CD14-positive monocyte (primary cell): ENCODE data around the gene ALS2CL. TPM values are rescaled to one million over a fixed set of nuclear protein-coding genes. Genes with fewer than 3 reads are reported as not detected.

ENCODE experiments used
- DNase-seq, 3 donors: peaks; one replicate each; pipeline ENCODE4 v3.0.0-alpha.2; 2011 to 2022
- H2AFZ ChIP-seq: 2 replicates; pipeline ENCODE4 v1.6.0; 2012; ENCODE audit warnings: mild to moderate bottlenecking, low read depth, low read length, inconsistent platforms; ENCODE audit not compliant: insufficient read depth, poor library complexity, severe bottlenecking
- H3K27ac ChIP-seq, 2 donors: 1 replicate in 1 of 2; 2 replicates in 1 of 2; pipeline ENCODE4 v1.5.1; 2012 to 2013; ENCODE audit warnings: low read length in 2 of 2, control low read depth in 1 of 2, inconsistent platforms in 1 of 2, low read depth in 1 of 2, mild to moderate bottlenecking in 1 of 2
- H3K27me3 ChIP-seq, 2 donors: one replicate each; pipeline versions ENCODE4 v1.6.0 to v1.6.1; 2011 to 2013; ENCODE audit warnings: low read length in 2 of 2; ENCODE audit not compliant: control insufficient read depth in 2 of 2, insufficient read depth in 2 of 2
- H3K36me3 ChIP-seq, 2 donors: replicated peaks in 1 of 2; 1 replicate in 1 of 2; 2 replicates in 1 of 2; pipeline versions ENCODE4 v1.5.1 to v1.6.1; 2012 to 2013; ENCODE audit warnings: low read length in 2 of 2, control low read depth in 1 of 2, inconsistent platforms in 1 of 2, mild to moderate bottlenecking in 1 of 2; ENCODE audit not compliant: insufficient read depth in 2 of 2, control insufficient read depth in 1 of 2
- H3K4me1 ChIP-seq, 2 donors: 1 replicate in 1 of 2; 2 replicates in 1 of 2; pipeline versions ENCODE4 v1.5.1 to v1.6.1; 2012 to 2013; ENCODE audit warnings: low read length in 2 of 2, control low read depth in 1 of 2, inconsistent platforms in 1 of 2, mild to moderate bottlenecking in 1 of 2, moderate library complexity in 1 of 2; ENCODE audit not compliant: insufficient read depth in 2 of 2, control insufficient read depth in 1 of 2
- H3K4me2 ChIP-seq: replicated peaks from 2 replicates; pipeline ENCODE3; 2012; ENCODE audit warnings: low read length, moderate library complexity, mild to moderate bottlenecking; ENCODE audit not compliant: poor library complexity, severe bottlenecking; ENCODE audit errors: extremely low read depth
- H3K4me3 ChIP-seq, 3 experiments: fragments of 200-600 bp in 1 of 3; sonication (generic) in 1 of 3; replicated peaks in 1 of 3; 1 replicate in 2 of 3; 2 replicates in 1 of 3; pipeline ENCODE4 v1.5.1; 2011 to 2013; ENCODE audit warnings: low read length in 3 of 3, mild to moderate bottlenecking in 3 of 3, control low read depth in 2 of 3, low read depth in 2 of 3, inconsistent platforms in 1 of 3, moderate library complexity in 1 of 3
- H3K79me2 ChIP-seq: 2 replicates; pipeline ENCODE4 v1.6.0; 2012; ENCODE audit warnings: mild to moderate bottlenecking, control low read depth, inconsistent platforms, low read length, moderate library complexity; ENCODE audit not compliant: insufficient read depth
- H3K9ac ChIP-seq: 2 replicates; pipeline ENCODE4 v1.6.0; 2017; ENCODE audit warnings: low read length, mild to moderate bottlenecking; ENCODE audit not compliant: insufficient read depth, poor library complexity, severe bottlenecking
- H3K9me3 ChIP-seq, 2 donors: replicated peaks in 1 of 2; 1 replicate in 1 of 2; 2 replicates in 1 of 2; pipeline versions ENCODE4 v1.5.1 to v1.6.1; 2012 to 2013; ENCODE audit warnings: low read length in 2 of 2, control low read depth in 1 of 2; ENCODE audit not compliant: control insufficient read depth in 1 of 2, insufficient read depth in 1 of 2
- H4K20me1 ChIP-seq: 2 replicates; pipeline ENCODE4 v1.6.0; 2012; ENCODE audit warnings: mild to moderate bottlenecking, low read length, control low read depth, moderate library complexity; ENCODE audit not compliant: insufficient read depth
- H3K27ac Mint-ChIP-seq, 7 donors: one replicate each; pipeline ENCODE4 v1.8.0; 2020; ENCODE audit warnings: mild to moderate bottlenecking in 7 of 7, mixed read lengths in 7 of 7, moderate library complexity in 6 of 7, inconsistent platforms in 2 of 7
- H3K27me3 Mint-ChIP-seq, 3 donors: one replicate each; pipeline ENCODE4 v1.8.0; 2021 to 2022; ENCODE audit warnings: low read depth in 3 of 3, mild to moderate bottlenecking in 3 of 3, mixed read lengths in 3 of 3, moderate library complexity in 3 of 3, inconsistent platforms in 1 of 3
- H3K36me3 Mint-ChIP-seq, 2 donors: one replicate each; pipeline ENCODE4 v1.8.0; 2020; ENCODE audit warnings: mixed read lengths in 2 of 2, inconsistent platforms in 1 of 2, mild to moderate bottlenecking in 1 of 2
- H3K4me1 Mint-ChIP-seq: one replicate; pipeline ENCODE4 v1.8.0; 2020; ENCODE audit warnings: mild to moderate bottlenecking, mixed read lengths
- H3K4me3 Mint-ChIP-seq, 2 donors: one replicate each; pipeline ENCODE4 v1.8.0; 2020; ENCODE audit warnings: mild to moderate bottlenecking in 2 of 2, mixed read lengths in 2 of 2, moderate library complexity in 1 of 2
- H3K9me3 Mint-ChIP-seq, 7 donors: one replicate each; pipeline ENCODE4 v1.8.0; 2020 to 2022; ENCODE audit warnings: mixed read lengths in 7 of 7, mild to moderate bottlenecking in 6 of 7, moderate library complexity in 6 of 7, inconsistent platforms in 2 of 7
- CTCF ChIP-seq: fragments of 200-600 bp; IDR thresholded peaks from one replicate; pipeline ENCODE4 v1.8.0; 2022; ENCODE audit warnings: antibody characterized with exemption, mild to moderate bottlenecking
- WGBS: methylation state at CpG from one replicate; pipeline ENCODE4 v1.1.5; 2013; ENCODE audit warnings: missing lambda C conversion rate; ENCODE audit not compliant: insufficient coverage; 5-methylcytosine and 5-hydroxymethylcytosine counted together
- intact Hi-C, 2 donors: fragments of 100-400 bp; cut with micrococcal nuclease; formaldehyde crosslinking; loops; one replicate each; pipeline versions ENCODE4 v1.15.0 to v1.15.1; 2023
- polyA plus RNA-seq, 3 donors: library from polyadenylated mRNA; depleted of rRNA in 1 of 3; unstranded in 2 of 3; stranded (reverse) in 1 of 3; fragments of 300-500 nt in 2 of 3; fragments of >200 nt in 1 of 3; fragmentation: Illumina TruSeq in 2 of 3; gene quantifications; 1 replicate in 2 of 3; 2 replicates in 1 of 3; pipeline ENCODE4 v1.2.3, GENCODE V29; 2012 to 2021

Gene ALS2CL
- polyA plus RNA-seq, 3 donors: 0.38 to 5.7 (median 0.55) TPM

- peak; percentile 13 to 39 (median 20) for DNase-seq
- Histone ChIP-seq H3K36me3 (no peaks in the 10 kb centered on the region), H3K4me1 (peaks cover 11 to 13% of the 10 kb centered on the region in 2 donors), H4K20me1 (no peaks in the 10 kb centered on the region), H3K4me2 (no peak overlapping the region), H2AFZ (no peak overlapping the region), H3K27me3 (no peaks in the 10 kb centered on the region), H3K9me3 (no peaks in the 10 kb centered on the region), H3K27ac (no peak overlapping the region), H3K79me2 (no peaks in the 10 kb centered on the region), H3K9ac (no peak overlapping the region), H3K4me3 (no peak overlapping the region)
- Mint-ChIP-seq H3K36me3 (peaks cover 0 to 9% of the 10 kb centered on the region in 2 donors), H3K27me3 (peaks cover 1 to 4% (median 2%) of the 10 kb centered on the region in 3 donors), H3K4me1 (peaks cover 13% of the 10 kb centered on the region), H3K27ac (peak overlapping the region in 1 of 7 donors; percentile 60), H3K4me3 (peak overlapping the region in 1 of 2 donors; percentile 46), H3K9me3 (no peaks in the 10 kb centered on the region)
- intact Hi-C loops: no loop called here
- 43% methylated on average over 11 of the region's 13 CpGs for WGBS
- TF ChIP-seq CTCF: no peak
These were observed 11.5 kb downstream of the ALS2CL start for GRCh38 chr3:46681856-46682540.

GRCh38 chr3:46681387-46681786 is 12.1 kb downstream of the ALS2CL start:
- Histone ChIP-seq H3K79me2 (no peaks in the 10 kb centered on the region), H2AFZ (no peak overlapping the region), H3K36me3 (no peaks in the 10 kb centered on the region), H3K4me1 (peaks cover 11 to 13% of the 10 kb centered on the region in 2 donors), H3K27me3 (no peaks in the 10 kb centered on the region), H3K27ac (no peak overlapping the region), H3K9me3 (no peaks in the 10 kb centered on the region), H3K4me3 (no peak overlapping the region), H3K4me2 (no peak overlapping the region), H4K20me1 (no peaks in the 10 kb centered on the region), H3K9ac (no peak overlapping the region)
- 100% methylated on average over 5 of the region's 10 CpGs for WGBS
- intact Hi-C loops: no loop called here
- H3K4me1 Mint-ChIP-seq: peaks cover 14% of the 10 kb centered on the region
- DNase-seq: no peak
- H3K4me3 Mint-ChIP-seq: no peak overlapping the region
- peaks cover 0 to 9% of the 10 kb centered on the region in 2 donors for H3K36me3 Mint-ChIP-seq
- H3K27me3 Mint-ChIP-seq: peaks cover 1 to 4% (median 2%) of the 10 kb centered on the region in 3 donors
- TF ChIP-seq CTCF: no peak
- H3K9me3 Mint-ChIP-seq: no peaks in the 10 kb centered on the region
- no peak overlapping the region for H3K27ac Mint-ChIP-seq
